MM.1S (cell line): Measurements from ENCODE around the gene MACROD2.

ENCODE experiments used
- DNase-seq: peaks from one replicate; pipeline ENCODE4 v3.0.0-alpha.2; 2015
- H2AFZ ChIP-seq: fragments of 300-600 bp; sonication (generic); 2 replicates; pipeline ENCODE4 v1.6.0; 2016; ENCODE audit warnings: antibody characterized with exemption, low read length
- H3F3A ChIP-seq: fragments of 300-600 bp; sonication (generic); 2 replicates; pipeline ENCODE4 v1.6.1; 2016; ENCODE audit warnings: mild to moderate bottlenecking, antibody characterized with exemption, low read length, moderate library complexity, mixed read lengths; ENCODE audit not compliant: insufficient read depth
- H3K27ac ChIP-seq: fragments of 300-600 bp; sonication (generic); 2 replicates; pipeline ENCODE4 v1.5.1; 2016; ENCODE audit warnings: mild to moderate bottlenecking, low read length
- H3K27me3 ChIP-seq: fragments of 300-600 bp; sonication (generic); replicated peaks from 2 replicates; pipeline ENCODE4 v1.6.0; 2016; ENCODE audit warnings: low read length; ENCODE audit not compliant: insufficient read depth
- H3K36me3 ChIP-seq: fragments of 300-600 bp; sonication (generic); replicated peaks from 2 replicates; pipeline ENCODE4 v1.6.1; 2016; ENCODE audit warnings: mild to moderate bottlenecking, low read length, mixed read lengths; ENCODE audit not compliant: insufficient read depth
- H3K4me1 ChIP-seq: fragments of 300-600 bp; sonication (generic); 2 replicates; pipeline ENCODE4 v1.6.1; 2016; ENCODE audit warnings: low read length, mixed read lengths
- H3K4me2 ChIP-seq: fragments of 300-600 bp; sonication (generic); 2 replicates; pipeline ENCODE4 v1.6.0; 2016; ENCODE audit warnings: low read depth, low read length
- H3K4me3 ChIP-seq: fragments of 300-600 bp; sonication (generic); 2 replicates; pipeline ENCODE4 v1.5.1; 2016; ENCODE audit warnings: low read length, mixed read lengths
- H3K79me2 ChIP-seq: fragments of 300-600 bp; sonication (generic); 2 replicates; pipeline ENCODE4 v1.6.1; 2016; ENCODE audit warnings: mixed run types, low read length, mixed read lengths
- H3K9ac ChIP-seq: fragments of 300-600 bp; sonication (generic); 2 replicates; pipeline ENCODE4 v1.6.1; 2016; ENCODE audit warnings: low read length, mixed read lengths
- H3K9me2 ChIP-seq: fragments of 300-600 bp; sonication (generic); replicated peaks from 2 replicates; pipeline ENCODE4 v1.6.1; 2016; ENCODE audit warnings: mild to moderate bottlenecking, low read length, mixed read lengths; ENCODE audit not compliant: insufficient read depth
- H3K9me3 ChIP-seq: fragments of 300-600 bp; sonication (generic); replicated peaks from 2 replicates; pipeline ENCODE4 v1.6.1; 2016; ENCODE audit warnings: mild to moderate bottlenecking, low read length, mixed read lengths; ENCODE audit not compliant: insufficient read depth
- H4K20me1 ChIP-seq: fragments of 300-600 bp; sonication (generic); 2 replicates; pipeline ENCODE4 v1.6.1; 2016; ENCODE audit warnings: mild to moderate bottlenecking, low read length, moderate library complexity, mixed read lengths; ENCODE audit not compliant: insufficient read depth
- EZH2 ChIP-seq: fragments of 300-600 bp; sonication (generic); optimal IDR thresholded peaks from 2 replicates; pipeline ENCODE3; 2017; ENCODE audit warnings: low read depth, mild to moderate bottlenecking, antibody characterized with exemption, low read length, mixed read lengths
- EZH2phosphoT487 ChIP-seq: fragments of 300-600 bp; sonication (generic); IDR thresholded peaks from 2 replicates; pipeline ENCODE4 v1.6.1; 2018; ENCODE audit warnings: antibody characterized with exemption, low read length
- TF ChIP-seq, protein P1 (sequence below): fragments of 300-600 bp; sonication (generic); IDR thresholded peaks from 2 replicates; pipeline ENCODE4 v1.5.1; 2016; ENCODE audit warnings: antibody characterized with exemption, low read length, mixed read lengths

MACROD2 gene

DNA sequence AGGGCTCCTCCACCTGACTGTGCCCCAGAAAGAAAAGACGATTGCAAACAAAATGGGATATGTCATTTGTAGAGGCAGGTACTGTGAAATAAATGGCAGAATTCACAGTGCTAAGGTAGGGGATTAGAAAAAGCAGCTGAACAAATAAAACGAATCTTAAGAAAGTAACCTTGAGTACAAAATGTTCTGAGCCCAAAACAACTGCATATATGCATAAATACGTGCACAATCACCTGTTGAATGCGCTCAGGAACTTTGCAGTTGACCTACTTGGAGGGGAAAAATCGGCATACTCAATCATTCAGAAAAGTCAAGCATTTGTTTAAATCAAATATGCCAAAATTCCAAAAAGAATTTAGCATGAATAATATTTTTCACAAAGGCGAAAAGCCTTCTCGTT is 1114.2 kb downstream of the MACROD2 start:
- Histone ChIP-seq H3K27me3 (no peaks in the 10 kb centered on the region), H3K9me3 (no peaks in the 10 kb centered on the region), H4K20me1 (no peaks in the 10 kb centered on the region), H3K36me3 (no peaks in the 10 kb centered on the region), H3K4me2 (no peak overlapping the region), H3K27ac (no peak overlapping the region), H3K9me2 (no peaks in the 10 kb centered on the region), H3K79me2 (no peaks in the 10 kb centered on the region), H2AFZ (no peak overlapping the region), H3K4me1 (no peaks in the 10 kb centered on the region), H3K4me3 (no peak overlapping the region), H3K9ac (no peak overlapping the region), H3F3A (no peaks in the 10 kb centered on the region)
- TF ChIP-seq EZH2 (no peak), EZH2phosphoT487 (no peak)
- TF ChIP-seq, protein P1, sequence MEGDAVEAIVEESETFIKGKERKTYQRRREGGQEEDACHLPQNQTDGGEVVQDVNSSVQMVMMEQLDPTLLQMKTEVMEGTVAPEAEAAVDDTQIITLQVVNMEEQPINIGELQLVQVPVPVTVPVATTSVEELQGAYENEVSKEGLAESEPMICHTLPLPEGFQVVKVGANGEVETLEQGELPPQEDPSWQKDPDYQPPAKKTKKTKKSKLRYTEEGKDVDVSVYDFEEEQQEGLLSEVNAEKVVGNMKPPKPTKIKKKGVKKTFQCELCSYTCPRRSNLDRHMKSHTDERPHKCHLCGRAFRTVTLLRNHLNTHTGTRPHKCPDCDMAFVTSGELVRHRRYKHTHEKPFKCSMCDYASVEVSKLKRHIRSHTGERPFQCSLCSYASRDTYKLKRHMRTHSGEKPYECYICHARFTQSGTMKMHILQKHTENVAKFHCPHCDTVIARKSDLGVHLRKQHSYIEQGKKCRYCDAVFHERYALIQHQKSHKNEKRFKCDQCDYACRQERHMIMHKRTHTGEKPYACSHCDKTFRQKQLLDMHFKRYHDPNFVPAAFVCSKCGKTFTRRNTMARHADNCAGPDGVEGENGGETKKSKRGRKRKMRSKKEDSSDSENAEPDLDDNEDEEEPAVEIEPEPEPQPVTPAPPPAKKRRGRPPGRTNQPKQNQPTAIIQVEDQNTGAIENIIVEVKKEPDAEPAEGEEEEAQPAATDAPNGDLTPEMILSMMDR: no peak
- no peak for DNase-seq

DNA sequence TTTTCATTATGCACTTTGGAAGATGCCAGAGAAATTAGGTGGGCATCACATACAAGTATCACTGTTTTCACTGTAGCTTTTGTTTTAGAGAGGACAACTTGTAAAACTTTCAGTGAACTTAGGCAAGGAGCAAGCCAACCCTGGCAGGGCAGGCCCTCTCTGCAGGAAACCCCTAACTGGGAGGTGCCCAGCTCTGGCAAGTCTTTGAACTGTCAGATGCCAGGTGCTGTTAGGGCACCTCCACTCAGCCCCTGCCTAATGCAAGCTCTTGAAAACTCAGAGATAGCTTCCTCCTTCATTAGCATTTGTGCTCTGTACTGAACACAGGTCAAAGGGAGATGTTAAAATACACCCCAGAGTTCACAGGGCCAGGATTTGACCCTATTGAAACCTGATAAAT is 1116.3 kb downstream of the MACROD2 start:
- Histone ChIP-seq H3F3A (no peaks in the 10 kb centered on the region), H3K4me3 (no peak overlapping the region), H3K9me3 (no peaks in the 10 kb centered on the region), H3K27ac (no peak overlapping the region), H3K4me2 (no peak overlapping the region), H3K9ac (no peak overlapping the region), H3K27me3 (no peaks in the 10 kb centered on the region), H3K9me2 (no peaks in the 10 kb centered on the region), H3K79me2 (no peaks in the 10 kb centered on the region), H3K36me3 (no peaks in the 10 kb centered on the region), H4K20me1 (no peaks in the 10 kb centered on the region), H2AFZ (no peak overlapping the region), H3K4me1 (no peaks in the 10 kb centered on the region)
- no peak for DNase-seq
- TF ChIP-seq EZH2: no peak
- TF ChIP-seq, protein P1: no peak
- TF ChIP-seq EZH2phosphoT487: no peak

DNA sequence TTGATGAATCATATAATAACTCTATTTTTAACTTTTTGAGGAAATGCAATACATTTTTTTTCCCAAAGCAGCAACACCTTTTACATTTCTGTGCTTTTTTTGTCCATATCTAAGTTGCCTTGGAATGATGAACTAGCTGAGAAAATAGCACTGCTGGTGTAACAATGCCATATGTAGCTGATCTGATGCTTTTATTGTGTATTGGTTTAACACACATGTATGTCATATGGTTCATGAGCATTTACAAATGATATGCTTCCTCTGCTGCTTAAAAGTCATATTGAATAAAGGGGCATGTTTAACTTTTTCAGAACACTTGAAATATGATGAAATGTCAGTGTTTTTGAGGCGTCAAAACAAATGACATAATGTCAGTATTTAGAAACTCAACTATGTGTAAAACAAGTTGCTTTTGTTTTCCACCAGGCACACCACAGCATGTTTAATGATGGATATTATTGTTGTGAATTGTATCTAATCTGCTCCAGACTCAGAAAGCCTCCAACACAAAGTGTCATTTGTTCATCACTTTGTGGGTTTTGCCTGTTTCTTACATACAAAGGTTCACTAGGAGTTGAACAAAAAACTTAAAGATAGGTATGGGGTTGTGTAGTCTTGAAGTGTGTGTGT is 1117.9 kb downstream of the MACROD2 start:
- no peaks in the 10 kb centered on the region for H3K9me3 ChIP-seq
- no peaks in the 10 kb centered on the region for H3K79me2 ChIP-seq
- H3K4me1 ChIP-seq: no peaks in the 10 kb centered on the region
- H3K4me2 ChIP-seq: no peak overlapping the region
- H3K27me3 ChIP-seq: no peaks in the 10 kb centered on the region
- no peak overlapping the region for H2AFZ ChIP-seq
- no peaks in the 10 kb centered on the region for H4K20me1 ChIP-seq
- no peaks in the 10 kb centered on the region for H3K9me2 ChIP-seq
- H3K9ac ChIP-seq: no peak overlapping the region
- no peak for DNase-seq
- no peaks in the 10 kb centered on the region for H3F3A ChIP-seq
- TF ChIP-seq EZH2phosphoT487 (no peak), EZH2 (no peak)
- TF ChIP-seq, protein P1: no peak
- no peak overlapping the region for H3K4me3 ChIP-seq
- H3K36me3 ChIP-seq: no peaks in the 10 kb centered on the region
- H3K27ac ChIP-seq: no peak overlapping the region
